ENCODE measurements around the gene HLF.

- TF ChIP-seq POLR2A (IDR thresholded peaks at IDR 0.05; ENCODE audit: low read depth, low read length) (no peak), POLR2AphosphoS5 (IDR thresholded peaks at IDR 0.05; ENCODE audit: low read depth, low read length) (no peak), TAF1 (IDR thresholded peaks at IDR 0.05; ENCODE audit: low read depth, low read length) (no peak)
Observed at GRCh38 chr17:55288356-55289105, 23.8 kb downstream of the HLF start.
